ENCODE data around the gene TRMT10A.

Gene TRMT10A

GRCh38 chr4:99507349-99507748 lies 56.5 kb downstream of the TRMT10A start:
- no peaks in the 10 kb centered on the region for H3K79me2 ChIP-seq (ENCODE audit: control insufficient read depth, low read length)
- no peaks in the 10 kb centered on the region for H3K9me2 ChIP-seq (replicated peaks; ENCODE audit: control insufficient read depth, low read length)
- no peaks in the 10 kb centered on the region; the same call in 1 of the 2 replicates for H3K27me3 ChIP-seq (ENCODE audit: control insufficient read depth, low read length)
- no peaks in the 10 kb centered on the region for H3F3A ChIP-seq (ENCODE audit: control insufficient read depth, insufficient read depth)
- no peaks in the 10 kb centered on the region for H3K36me3 ChIP-seq (ENCODE audit: control insufficient read depth, low read length)
- H3K4me3 ChIP-seq (ENCODE audit: low read length): no peak overlapping the region
- no peak for TF ChIP-seq CTCF (IDR thresholded peaks at IDR 0.05; ENCODE audit: low read depth, low read length, poor library complexity, severe bottlenecking)
- no peak for TF ChIP-seq EZH2phosphoT487 (IDR thresholded peaks at IDR 0.05; ENCODE audit: borderline replicate concordance, low read length)
- no peaks in the 10 kb centered on the region for H3K4me1 ChIP-seq (ENCODE audit: control insufficient read depth, low read length)
- no peak overlapping the region for H3K27ac ChIP-seq (ENCODE audit: low read depth, low read length)
- no peaks in the 10 kb centered on the region for H3K9me3 ChIP-seq (ENCODE audit: control insufficient read depth, insufficient read depth, low read length)
- no peak overlapping the region for H3K4me2 ChIP-seq (ENCODE audit: low read length)
- no peaks in the 10 kb centered on the region for H4K20me1 ChIP-seq (ENCODE audit: control insufficient read depth, insufficient read depth, low read depth, low read length)

GRCh38 chr4:99506781-99507180 lies 57.1 kb downstream of the TRMT10A start:
- Histone ChIP-seq H4K20me1 (ENCODE audit: control insufficient read depth, insufficient read depth, low read depth, low read length) (no peaks in the 10 kb centered on the region), H3K9me2 (replicated peaks; ENCODE audit: control insufficient read depth, low read length) (no peaks in the 10 kb centered on the region), H3K9me3 (ENCODE audit: control insufficient read depth, insufficient read depth, low read length) (no peaks in the 10 kb centered on the region), H3K4me3 (ENCODE audit: low read length) (no peak overlapping the region), H3K79me2 (ENCODE audit: control insufficient read depth, low read length) (no peaks in the 10 kb centered on the region), H3K36me3 (ENCODE audit: control insufficient read depth, low read length) (no peaks in the 10 kb centered on the region), H3K4me1 (ENCODE audit: control insufficient read depth, low read length) (no peaks in the 10 kb centered on the region), H3F3A (ENCODE audit: control insufficient read depth, insufficient read depth) (no peaks in the 10 kb centered on the region), H3K27me3 (ENCODE audit: control insufficient read depth, low read length) (no peaks in the 10 kb centered on the region; the same call in 1 of the 2 replicates), H3K27ac (ENCODE audit: low read depth, low read length) (no peak overlapping the region), H3K4me2 (ENCODE audit: low read length) (no peak overlapping the region)
- TF ChIP-seq CTCF (IDR thresholded peaks at IDR 0.05; ENCODE audit: low read depth, low read length, poor library complexity, severe bottlenecking): no peak
- TF ChIP-seq EZH2phosphoT487 (IDR thresholded peaks at IDR 0.05; ENCODE audit: borderline replicate concordance, low read length): no peak

- Histone ChIP-seq H4K20me1 (ENCODE audit: control insufficient read depth, insufficient read depth, low read depth, low read length) (no peaks in the 10 kb centered on the region), H3K79me2 (ENCODE audit: control insufficient read depth, low read length) (no peaks in the 10 kb centered on the region), H3K27me3 (ENCODE audit: control insufficient read depth, low read length) (no peaks in the 10 kb centered on the region; the same call in 1 of the 2 replicates), H3K9me3 (ENCODE audit: control insufficient read depth, insufficient read depth, low read length) (no peaks in the 10 kb centered on the region), H3K27ac (ENCODE audit: low read depth, low read length) (no peak overlapping the region), H3K4me1 (ENCODE audit: control insufficient read depth, low read length) (no peaks in the 10 kb centered on the region), H3F3A (ENCODE audit: control insufficient read depth, insufficient read depth) (no peaks in the 10 kb centered on the region), H3K36me3 (ENCODE audit: control insufficient read depth, low read length) (no peaks in the 10 kb centered on the region), H3K4me3 (ENCODE audit: low read length) (no peak overlapping the region), H3K9me2 (replicated peaks; ENCODE audit: control insufficient read depth, low read length) (no peaks in the 10 kb centered on the region), H3K4me2 (ENCODE audit: low read length) (no peak overlapping the region)
- TF ChIP-seq EZH2phosphoT487 (IDR thresholded peaks at IDR 0.05; ENCODE audit: borderline replicate concordance, low read length): no peak
- TF ChIP-seq CTCF (IDR thresholded peaks at IDR 0.05; ENCODE audit: low read depth, low read length, poor library complexity, severe bottlenecking): no peak
These were observed 58.9 kb downstream of the TRMT10A start for GRCh38 chr4:99504804-99505502.

All from DOHH2 (cell line).